Testis (tissue), 3 donors: ENCODE data around the gene NEO1. TPM values are rescaled to one million over a fixed set of nuclear protein-coding genes. Genes with fewer than 3 reads are reported as not detected.

ENCODE experiments used
- DNase-seq: peaks from one replicate; pipeline ENCODE4 v3.0.0-alpha.2; 2019
- H3K27ac ChIP-seq, 2 donors: fragments of 200-600 bp; sonication (generic); one replicate each; pipeline ENCODE4 v1.5.1; 2019
- H3K27me3 ChIP-seq: fragments of 200-600 bp; sonication (generic); one replicate; pipeline ENCODE4 v1.5.1; 2019
- H3K36me3 ChIP-seq: fragments of 200-600 bp; sonication (generic); one replicate; pipeline ENCODE4 v1.5.1; 2017; ENCODE audit warnings: low read depth; ENCODE audit errors: missing control alignments
- H3K4me1 ChIP-seq: fragments of 200-600 bp; sonication (generic); one replicate; pipeline ENCODE4 v1.5.1; 2019
- H3K4me3 ChIP-seq, 2 donors: fragments of 200-600 bp; sonication (generic); one replicate each; pipeline ENCODE4 v1.5.1; 2017 to 2019
- H3K9me3 ChIP-seq: fragments of 200-600 bp; sonication (generic); one replicate; pipeline ENCODE4 v1.5.1; 2017
- CTCF ChIP-seq, 3 experiments: fragments of 450-650 bp in 2 of 3; fragments of 200-600 bp in 1 of 3; sonication (generic) in 1 of 3; IDR thresholded peaks; one replicate each; pipeline ENCODE4 v1.5.1; 2016 to 2019; ENCODE audit warnings: antibody characterized with exemption in 3 of 3, mild to moderate bottlenecking in 2 of 3, moderate library complexity in 1 of 3
- POLR2A ChIP-seq: fragments of 450-650 bp; IDR thresholded peaks from one replicate; pipeline ENCODE4 v1.6.1; 2017; ENCODE audit warnings: antibody characterized with exemption, mild to moderate bottlenecking, moderate library complexity
- whole genome bisulfite sequencing, 2 donors: methylation state at CpG; one replicate each; pipeline ENCODE4 v1.1.5; 2018; 5-methylcytosine and 5-hydroxymethylcytosine counted together
- intact Hi-C: fragments of 100-400 bp; cut with DNase I; formaldehyde crosslinking; loops from one replicate; pipeline ENCODE4 v1.15.1; 2023; ENCODE audit warnings: low total_unique reads
- polyA plus RNA-seq: library from polyadenylated mRNA; stranded (reverse); fragments of 350-450 nt; fragmentation: Illumina TruSeq; extraction: RNeasy Lipid Tissue Mini Kit (QIAGEN cat#74804); gene quantifications from one replicate; pipeline ENCODE4 v1.2.3, GENCODE V29; 2014; ENCODE audit warnings: low read depth, low replicate concordance; ENCODE audit not compliant: insufficient read depth
- total RNA-seq, 2 donors: library from RNA; depleted of rRNA; stranded (reverse); fragments of >200 nt; gene quantifications; one replicate each; pipeline ENCODE4 v1.2.3, GENCODE V29; 2016

NEO1 gene
- total and polyA plus RNA-seq, 3 donors from 2014 or later, result 42.2 to 57.4 (median 50.2) TPM

- Histone ChIP-seq H3K4me3 (no peak overlapping the region), H3K36me3 (no peaks in the 10 kb centered on the region), H3K27me3 (no peaks in the 10 kb centered on the region), H3K27ac (no peak overlapping the region), H3K9me3 (no peaks in the 10 kb centered on the region), H3K4me1 (no peaks in the 10 kb centered on the region)
- no peak for DNase-seq
- intact Hi-C loops, result no loop called here
- TF ChIP-seq CTCF (IDR thresholded peaks at IDR 0.05) (no peak), POLR2A (no peak)
Measured at GRCh38 chr15:73087098-73087497, 34.8 kb downstream of the NEO1 start.

GRCh38 chr15:73105064-73105463 lies 52.8 kb downstream of the NEO1 start:
- no peaks in the 10 kb centered on the region for H3K4me1 ChIP-seq
- no peaks in the 10 kb centered on the region for H3K36me3 ChIP-seq
- H3K27me3 ChIP-seq, result no peaks in the 10 kb centered on the region
- no peaks in the 10 kb centered on the region for H3K9me3 ChIP-seq
- no peak for DNase-seq
- no peak overlapping the region for H3K27ac ChIP-seq
- intact Hi-C loops, result no loop called here
- 88 to 91% methylated on average over 3 of the region's 3 CpGs for WGBS, 2 donors
- no peak overlapping the region for H3K4me3 ChIP-seq
- TF ChIP-seq POLR2A (no peak), CTCF (IDR thresholded peaks at IDR 0.05) (no peak)

GRCh38 chr15:73108676-73109075 lies 56.4 kb downstream of the NEO1 start:
- peaks cover 4% of the 10 kb centered on the region for H3K4me1 ChIP-seq
- WGBS, 2 donors, result 78 to 95% methylated on average over 4 of the region's 4 CpGs
- DNase-seq, result no peak

GRCh38 chr15:73109765-73110164 lies 57.5 kb downstream of the NEO1 start:
- Histone ChIP-seq H3K36me3 (no peaks in the 10 kb centered on the region), H3K4me3 (no peak overlapping the region), H3K27me3 (no peaks in the 10 kb centered on the region), H3K27ac (no peak overlapping the region), H3K9me3 (no peaks in the 10 kb centered on the region), H3K4me1 (peaks cover 4% of the 10 kb centered on the region)
- TF ChIP-seq POLR2A (no peak), CTCF (IDR thresholded peaks at IDR 0.05) (no peak)
- no peak for DNase-seq
- 73 to 91% methylated on average over 3 of the region's 3 CpGs for WGBS, 2 donors
- intact Hi-C loops, result no loop called here

More at GRCh38 chr15:73108676-73109075, 56.4 kb downstream of the NEO1 start:
- TF ChIP-seq POLR2A (no peak), CTCF (IDR thresholded peaks at IDR 0.05) (no peak)
- Histone ChIP-seq H3K27me3 (no peaks in the 10 kb centered on the region), H3K27ac (no peak overlapping the region), H3K4me3 (no peak overlapping the region), H3K9me3 (no peaks in the 10 kb centered on the region), H3K36me3 (no peaks in the 10 kb centered on the region)
- intact Hi-C loops, result no loop called here

- H3K27ac ChIP-seq, result no peak overlapping the region
- no peaks in the 10 kb centered on the region for H3K27me3 ChIP-seq
- DNase-seq, result no peak
- H3K4me3 ChIP-seq, result no peak overlapping the region
- TF ChIP-seq POLR2A, result no peak
- no peak for TF ChIP-seq CTCF (IDR thresholded peaks at IDR 0.05)
- peaks cover 4% of the 10 kb centered on the region for H3K4me1 ChIP-seq
- intact Hi-C loops, result no loop called here
- 77 to 84% methylated on average over 1 of the region's 1 CpG for WGBS, 2 donors
- H3K9me3 ChIP-seq, result no peaks in the 10 kb centered on the region
- no peaks in the 10 kb centered on the region for H3K36me3 ChIP-seq
Measured at GRCh38 chr15:73110201-73110600, 57.9 kb downstream of the NEO1 start.
